Trophoblast cell (in vitro differentiated cells and primary cell): ENCODE data around the gene SIGLECL1. TPM values are rescaled to one million over a fixed set of nuclear protein-coding genes. Genes with fewer than 3 reads are reported as not detected.

Experiments
- DNase-seq, 2 donors: peaks; one replicate each; pipeline ENCODE4 v3.0.0-alpha.2; 2016
- H2AFZ ChIP-seq: 2 replicates; pipeline ENCODE4 v1.6.1; 2013; ENCODE audit warnings: low read length, moderate library complexity, mild to moderate bottlenecking; ENCODE audit not compliant: insufficient read depth, poor library complexity
- H2AK5ac ChIP-seq: 2 replicates; pipeline ENCODE4 v1.6.1; 2013; ENCODE audit warnings: mild to moderate bottlenecking, low read length
- H2BK120ac ChIP-seq: 2 replicates; pipeline ENCODE4 v1.6.1; 2013; ENCODE audit warnings: low read length, mild to moderate bottlenecking, moderate library complexity; ENCODE audit not compliant: insufficient read depth, poor library complexity
- H2BK12ac ChIP-seq: 2 replicates; pipeline ENCODE4 v1.6.1; 2013; ENCODE audit warnings: mild to moderate bottlenecking, low read length, moderate library complexity
- H2BK5ac ChIP-seq: 2 replicates; pipeline ENCODE4 v1.6.1; 2013; ENCODE audit warnings: low read length, low read depth, moderate library complexity, mild to moderate bottlenecking; ENCODE audit not compliant: poor library complexity
- H3K14ac ChIP-seq: 2 replicates; pipeline ENCODE4 v1.6.1; 2013; ENCODE audit warnings: mild to moderate bottlenecking, low read length
- H3K18ac ChIP-seq: 2 replicates; pipeline ENCODE4 v1.6.1; 2013; ENCODE audit warnings: mild to moderate bottlenecking, low read length
- H3K23ac ChIP-seq: 2 replicates; pipeline ENCODE4 v1.6.1; 2013; ENCODE audit warnings: low read length
- H3K27ac ChIP-seq: 2 replicates; pipeline ENCODE4 v1.5.1; 2013; ENCODE audit warnings: low read depth, mild to moderate bottlenecking, inconsistent platforms, low read length, moderate library complexity
- H3K27me3 ChIP-seq: 2 replicates; pipeline ENCODE4 v1.6.1; 2013; ENCODE audit warnings: inconsistent platforms, mild to moderate bottlenecking, low read length, moderate library complexity; ENCODE audit not compliant: insufficient read depth
- H3K36me3 ChIP-seq, 2 experiments: 1 replicate in 1 of 2; 2 replicates in 1 of 2; pipeline ENCODE4 v1.6.1; 2013; ENCODE audit warnings: low read length in 2 of 2, mild to moderate bottlenecking in 2 of 2, moderate library complexity in 1 of 2; ENCODE audit not compliant: insufficient read depth in 2 of 2, control insufficient read depth in 1 of 2
- H3K4ac ChIP-seq: 2 replicates; pipeline ENCODE4 v1.6.1; 2013; ENCODE audit warnings: low read depth, mild to moderate bottlenecking, low read length, moderate library complexity
- H3K4me1 ChIP-seq, 2 experiments: 1 replicate in 1 of 2; 2 replicates in 1 of 2; pipeline ENCODE4 v1.6.1; 2013; ENCODE audit warnings: low read length in 2 of 2, mild to moderate bottlenecking in 2 of 2, moderate library complexity in 1 of 2; ENCODE audit not compliant: insufficient read depth in 2 of 2, control insufficient read depth in 1 of 2
- H3K4me2 ChIP-seq: 2 replicates; pipeline ENCODE4 v1.6.1; 2013; ENCODE audit warnings: inconsistent platforms, mild to moderate bottlenecking, low read length, moderate library complexity
- H3K4me3 ChIP-seq: 2 replicates; pipeline ENCODE4 v1.5.1; 2013; ENCODE audit warnings: mild to moderate bottlenecking, low read depth, low read length, inconsistent platforms
- H3K79me1 ChIP-seq: one replicate; pipeline ENCODE4 v1.6.1; 2013; ENCODE audit warnings: low read length
- H3K79me2 ChIP-seq: 2 replicates; pipeline ENCODE4 v1.6.1; 2013; ENCODE audit warnings: low read length, mild to moderate bottlenecking; ENCODE audit not compliant: control insufficient read depth, insufficient read depth, poor library complexity
- H3K9ac ChIP-seq: 2 replicates; pipeline ENCODE4 v1.6.1; 2013; ENCODE audit warnings: mild to moderate bottlenecking, low read length
- H3K9me3 ChIP-seq: 2 replicates; pipeline ENCODE4 v1.6.1; 2013; ENCODE audit warnings: low read depth, mild to moderate bottlenecking, control low read depth, inconsistent platforms, low read length; ENCODE audit not compliant: insufficient read depth
- H4K12ac ChIP-seq: 2 replicates; pipeline ENCODE4 v1.6.1; 2013; ENCODE audit warnings: low read depth, mild to moderate bottlenecking, low read length, moderate library complexity
- H4K8ac ChIP-seq: 2 replicates; pipeline ENCODE4 v1.6.1; 2013; ENCODE audit warnings: low read depth, mild to moderate bottlenecking, low read length, moderate library complexity
- H4K91ac ChIP-seq: one replicate; pipeline ENCODE4 v1.6.1; 2013; ENCODE audit warnings: low read depth, mild to moderate bottlenecking, low read length, moderate library complexity
- WGBS: extraction: QIAGEN DNeasy Blood & Tissue Kit; methylation state at CpG from one replicate; pipeline ENCODE4 v1.1.7; 2013; ENCODE audit warnings: missing lambda C conversion rate; ENCODE audit not compliant: insufficient read length, insufficient coverage; ENCODE audit errors: extremely low coverage; 5-methylcytosine and 5-hydroxymethylcytosine counted together
- polyA plus RNA-seq: library from polyadenylated mRNA; stranded (reverse); fragments of 200-250 nt; gene quantifications from 2 replicates; pipeline ENCODE4 v1.2.3, GENCODE V29; 2013

SIGLECL1 gene
- not detected in 2 replicates for polyA plus RNA-seq

DNA sequence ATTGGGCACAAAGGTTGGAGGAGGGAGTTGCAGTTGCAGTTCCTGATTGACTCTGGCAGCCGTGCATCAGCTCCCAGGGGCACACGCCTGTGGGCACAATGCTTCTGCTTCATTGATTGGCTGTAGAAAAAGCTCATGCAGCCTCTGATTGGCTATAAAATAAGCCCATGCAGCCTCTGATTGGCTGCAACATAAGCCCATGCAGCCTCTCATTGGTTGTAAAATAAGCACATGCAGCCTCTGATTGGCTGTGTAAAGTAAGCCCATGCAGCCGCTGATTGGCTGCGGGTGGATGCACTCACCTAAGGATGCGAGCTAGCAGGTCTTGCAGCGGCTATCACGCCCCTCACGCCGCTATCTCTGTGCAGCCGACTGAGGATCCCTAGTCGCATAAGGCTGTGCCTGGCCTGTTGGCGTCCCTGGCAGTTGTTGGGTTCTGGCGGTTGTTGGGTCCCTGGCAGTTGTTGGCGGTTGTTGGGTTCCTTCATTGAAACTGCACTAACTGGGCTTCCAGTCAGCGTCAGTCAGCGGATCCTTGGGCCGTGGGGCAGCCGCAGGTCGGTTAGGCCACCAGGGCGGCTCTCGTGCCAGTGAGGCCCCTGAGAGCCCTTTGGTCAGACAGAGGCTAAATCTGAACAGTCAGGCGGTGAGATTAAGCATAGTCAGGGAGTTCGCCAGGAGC, at the start of gene SIGLECL1:
TSS of gene SIGLECL1 (plus strand) at position 295 of the 682 bp plus-strand sequence. CDS start 12,993 bp downstream, outside the sequence.
- no peak within 1 kb of the TSS for H3K27ac ChIP-seq
- H3K4me3 ChIP-seq: no peak within 1 kb of the TSS
- H2BK120ac ChIP-seq: no peak within 1 kb of the TSS
- H3K27me3 ChIP-seq: no peaks in the 10 kb centered on the region
- no peaks in the 10 kb centered on the region for H3K79me2 ChIP-seq
- DNase-seq: no peak
- no peak within 1 kb of the TSS for H4K8ac ChIP-seq
- no peak within 1 kb of the TSS for H2BK5ac ChIP-seq
- H3K9ac ChIP-seq: no peak within 1 kb of the TSS
- no peak within 1 kb of the TSS for H3K23ac ChIP-seq
- no peak within 1 kb of the TSS for H4K12ac ChIP-seq
- no peak within 1 kb of the TSS for H3K18ac ChIP-seq
- H3K79me1 ChIP-seq: no peaks in the 10 kb centered on the region
- H3K14ac ChIP-seq: no peak within 1 kb of the TSS
- no peak within 1 kb of the TSS for H2BK12ac ChIP-seq
- H3K4me2 ChIP-seq: no peak within 1 kb of the TSS
- WGBS: no CpG with 5 or more reads among the region's 23 CpGs
- no peaks in the 10 kb centered on the region for H3K36me3 ChIP-seq
- no peak within 1 kb of the TSS for H4K91ac ChIP-seq
- H2AK5ac ChIP-seq: no peak within 1 kb of the TSS
- peaks cover 9% of the 10 kb centered on the region for H3K9me3 ChIP-seq
- H3K4ac ChIP-seq: no peak within 1 kb of the TSS
- H3K4me1 ChIP-seq: no peaks in the 10 kb centered on the region
- no peak within 1 kb of the TSS for H2AFZ ChIP-seq

DNA sequence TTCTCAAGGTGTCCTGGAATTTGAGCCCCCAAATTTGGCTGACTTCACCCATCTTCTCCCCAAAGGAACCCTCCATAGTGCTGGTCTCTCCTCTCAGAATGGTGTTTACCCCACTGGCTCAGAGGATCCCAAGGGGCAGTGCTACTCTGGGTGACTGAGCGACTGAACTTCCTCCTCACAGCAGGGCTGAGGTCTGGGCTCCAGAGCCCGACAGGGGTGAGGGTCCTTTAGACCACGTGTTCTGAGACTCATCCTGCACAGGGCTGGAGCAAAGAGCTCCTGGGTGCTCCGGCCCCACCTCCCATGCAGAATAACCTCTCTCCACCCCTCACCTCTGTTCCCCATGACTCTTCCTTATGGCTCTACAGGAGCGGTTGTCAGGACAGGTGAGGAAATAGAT, 49.2 kb upstream of the SIGLECL1 start:
- no peak for DNase-seq
- peaks cover 14% of the 10 kb centered on the region for H3K9me3 ChIP-seq
- no peaks in the 10 kb centered on the region for H3K4me1 ChIP-seq
- no peak overlapping the region for H2AK5ac ChIP-seq
- no peak overlapping the region for H4K12ac ChIP-seq
- H3K36me3 ChIP-seq: no peaks in the 10 kb centered on the region
- no peak overlapping the region for H3K27ac ChIP-seq
- H4K8ac ChIP-seq: no peak overlapping the region
- H3K4me3 ChIP-seq: no peak overlapping the region
- no peak overlapping the region for H3K23ac ChIP-seq
- no peaks in the 10 kb centered on the region for H3K27me3 ChIP-seq
- no peak overlapping the region for H2BK12ac ChIP-seq
- no peak overlapping the region for H3K4ac ChIP-seq
- H2BK120ac ChIP-seq: no peak overlapping the region
- no peak overlapping the region for H2BK5ac ChIP-seq
- H3K79me1 ChIP-seq: no peaks in the 10 kb centered on the region
- no peak overlapping the region for H3K14ac ChIP-seq
- no peak overlapping the region for H2AFZ ChIP-seq
- no peak overlapping the region for H3K4me2 ChIP-seq
- H3K18ac ChIP-seq: no peak overlapping the region
- WGBS: no CpG with 5 or more reads among the region's 5 CpGs
- no peak overlapping the region for H4K91ac ChIP-seq
- no peak overlapping the region for H3K9ac ChIP-seq
- no peaks in the 10 kb centered on the region for H3K79me2 ChIP-seq

DNA sequence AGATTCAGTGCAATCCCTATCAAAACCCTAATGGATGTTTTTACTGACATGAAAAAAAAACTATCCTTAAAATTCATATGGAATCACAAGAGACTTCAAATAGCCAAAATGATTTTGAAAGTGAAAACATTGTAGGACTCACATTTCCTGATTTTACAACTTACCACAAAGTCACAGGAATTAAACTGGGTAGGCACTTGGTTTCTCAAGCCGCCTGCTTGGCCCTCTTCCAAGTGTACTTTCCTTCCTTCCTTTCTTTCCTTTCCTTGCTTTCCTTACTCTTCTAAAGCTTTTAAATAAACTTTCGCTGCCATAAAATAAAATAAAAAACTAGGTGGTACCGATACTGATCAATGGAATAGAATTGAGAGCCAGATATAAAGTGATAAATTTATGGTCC, 47.0 kb upstream of the SIGLECL1 start:
- Histone ChIP-seq H2BK12ac (no peak overlapping the region), H2AK5ac (no peak overlapping the region), H3K9me3 (peaks cover 15% of the 10 kb centered on the region), H3K4me2 (no peak overlapping the region), H3K27ac (no peak overlapping the region), H2BK120ac (no peak overlapping the region), H3K4ac (no peak overlapping the region), H3K79me1 (no peaks in the 10 kb centered on the region), H3K18ac (no peak overlapping the region), H3K27me3 (no peaks in the 10 kb centered on the region), H2BK5ac (no peak overlapping the region), H4K8ac (no peak overlapping the region), H3K79me2 (no peaks in the 10 kb centered on the region), H3K36me3 (no peaks in the 10 kb centered on the region), H3K4me3 (no peak overlapping the region), H3K23ac (no peak overlapping the region), H4K12ac (no peak overlapping the region), H2AFZ (no peak overlapping the region), H4K91ac (no peak overlapping the region), H3K4me1 (no peaks in the 10 kb centered on the region), H3K14ac (no peak overlapping the region), H3K9ac (no peak overlapping the region)
- WGBS: no CpG with 5 or more reads among the region's 3 CpGs
- DNase-seq: no peak

DNA sequence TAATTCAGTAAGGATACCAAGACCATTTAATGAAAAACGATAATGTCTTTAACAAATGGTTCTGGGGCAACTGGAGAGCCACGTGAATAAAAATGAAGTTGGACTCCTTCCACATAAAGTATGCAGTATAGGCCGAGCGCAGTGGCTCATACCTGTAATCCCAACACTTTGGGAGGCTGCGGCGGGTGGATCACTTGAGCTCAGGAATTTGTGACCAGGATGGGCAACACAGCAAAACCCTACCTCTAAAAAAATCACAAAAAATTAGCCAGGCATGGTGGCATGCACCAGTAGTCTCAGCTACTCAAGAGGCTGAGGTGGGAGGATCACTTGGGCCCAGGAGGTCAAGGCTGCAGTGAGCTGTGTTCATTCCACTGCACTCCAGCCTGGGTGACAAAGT, 46.6 kb upstream of the SIGLECL1 start:
- Histone ChIP-seq H4K12ac (no peak overlapping the region), H3K18ac (no peak overlapping the region), H3K9ac (no peak overlapping the region), H3K23ac (no peak overlapping the region), H3K14ac (no peak overlapping the region), H4K8ac (no peak overlapping the region), H2AK5ac (no peak overlapping the region), H2BK12ac (no peak overlapping the region), H4K91ac (no peak overlapping the region), H3K4ac (no peak overlapping the region), H2BK5ac (no peak overlapping the region), H3K36me3 (no peaks in the 10 kb centered on the region), H3K27ac (no peak overlapping the region), H3K79me1 (no peaks in the 10 kb centered on the region), H3K79me2 (no peaks in the 10 kb centered on the region), H2BK120ac (no peak overlapping the region), H3K4me2 (no peak overlapping the region), H3K4me3 (no peak overlapping the region), H3K27me3 (no peaks in the 10 kb centered on the region), H2AFZ (no peak overlapping the region), H3K9me3 (peaks cover 14% of the 10 kb centered on the region), H3K4me1 (no peaks in the 10 kb centered on the region)
- no peak for DNase-seq
- WGBS: no CpG with 5 or more reads among the region's 6 CpGs
